HepG2 (cell line): ENCODE data around the gene DHX57. TPM values are rescaled to one million over a fixed set of nuclear protein-coding genes. Genes with fewer than 3 reads are reported as not detected.

Experiments
- ARNTL ChIP-seq: sonication (generic); formaldehyde crosslinking; IDR thresholded peaks from 2 replicates; pipeline ENCODE4 v1.4.0; 2020; ENCODE audit warnings: mild to moderate bottlenecking, missing genetic modification reagents
- HOXA9 ChIP-seq: sonication (generic); formaldehyde crosslinking; IDR thresholded peaks from 2 replicates; pipeline ENCODE4 v1.8.1; 2022; ENCODE audit warnings: missing genetic modification reagents, mild to moderate bottlenecking, moderate library complexity, borderline replicate concordance
- MXD4 ChIP-seq: IDR thresholded peaks from 2 replicates; pipeline ENCODE4 v1.6.1; 2016; ENCODE audit warnings: mild to moderate bottlenecking, missing biosample characterization, missing genetic modification reagents
- NFYB ChIP-seq: sonication (generic); formaldehyde crosslinking; IDR thresholded peaks from 2 replicates; pipeline ENCODE4 v1.4.0; 2020; ENCODE audit warnings: missing genetic modification reagents
- REPIN1 ChIP-seq: sonication (generic); formaldehyde crosslinking; IDR thresholded peaks from 2 replicates; pipeline ENCODE4 v1.8.0; 2022; ENCODE audit warnings: missing genetic modification reagents, low read depth, mild to moderate bottlenecking, borderline replicate concordance
- RFX3 ChIP-seq: IDR thresholded peaks from 2 replicates; pipeline ENCODE4 v1.6.1; 2016; ENCODE audit warnings: missing biosample characterization, missing genetic modification reagents
- RFXAP ChIP-seq: sonication (generic); formaldehyde crosslinking; IDR thresholded peaks from 2 replicates; pipeline ENCODE4 v1.4.0; 2020; ENCODE audit warnings: missing genetic modification reagents, borderline replicate concordance
- SIN3B ChIP-seq: fragments of 150-350 bp; IDR thresholded peaks from 2 replicates; pipeline ENCODE4 v1.6.1; 2014; ENCODE audit warnings: low read length
- SIX4 ChIP-seq: sonication (generic); formaldehyde crosslinking; IDR thresholded peaks from 2 replicates; pipeline ENCODE4 v1.4.0; 2020; ENCODE audit warnings: missing genetic modification reagents
- TEAD3 ChIP-seq: optimal IDR thresholded peaks from 2 replicates; pipeline ENCODE3; 2016; ENCODE audit warnings: borderline replicate concordance
- TOPORS ChIP-seq: sonication (generic); formaldehyde crosslinking; IDR thresholded peaks from 2 replicates; pipeline ENCODE4 v1.8.0; 2023; ENCODE audit warnings: mild to moderate bottlenecking, missing genetic modification reagents
- U2AF1 ChIP-seq: fragments of 200-400 bp; formaldehyde crosslinking; optimal IDR thresholded peaks from 2 replicates; pipeline ENCODE3; 2017; ENCODE audit warnings: mild to moderate bottlenecking, low read depth, low read length
- ZBTB3 ChIP-seq: sonication (generic); formaldehyde crosslinking; IDR thresholded peaks from 2 replicates; pipeline ENCODE4 v1.4.0; 2020; ENCODE audit warnings: low read depth, mild to moderate bottlenecking, moderate library complexity, missing genetic modification reagents, borderline replicate concordance
- ZMYM2 ChIP-seq: sonication (generic); formaldehyde crosslinking; IDR thresholded peaks from 2 replicates; pipeline ENCODE4 v1.8.0; 2022; ENCODE audit warnings: mild to moderate bottlenecking, missing genetic modification reagents
- ZNF138 ChIP-seq: sonication (generic); formaldehyde crosslinking; IDR thresholded peaks from 2 replicates; pipeline ENCODE4 v1.5.0; 2020; ENCODE audit warnings: mild to moderate bottlenecking, low read depth, missing genetic modification reagents
- ZNF17 ChIP-seq: sonication (generic); formaldehyde crosslinking; IDR thresholded peaks from 2 replicates; pipeline ENCODE4 v1.5.0; 2020; ENCODE audit warnings: mild to moderate bottlenecking, missing genetic modification reagents
- ZNF331 ChIP-seq: sonication (generic); formaldehyde crosslinking; IDR thresholded peaks from 2 replicates; pipeline ENCODE4 v1.4.0; 2020; ENCODE audit warnings: missing genetic modification reagents
- ZNF652 ChIP-seq: IDR thresholded peaks from 2 replicates; pipeline ENCODE4 v1.6.1; 2016; ENCODE audit warnings: low read depth, borderline replicate concordance
- ZNF816 ChIP-seq: sonication (generic); formaldehyde crosslinking; IDR thresholded peaks from 2 replicates; pipeline ENCODE4 v1.8.0; 2022; ENCODE audit warnings: missing genetic modification reagents, mild to moderate bottlenecking, borderline replicate concordance
- polyA plus RNA-seq, 8 experiments: library from polyadenylated mRNA; depleted of rRNA in 3 of 8; stranded (reverse) in 7 of 8; unstranded in 1 of 8; fragments of >200 nt; fragmentation: Illumina TruSeq in 4 of 8; extraction: Trizol in 4 of 8; gene quantifications; 2 replicates each; pipeline versions ENCODE4 v1.2.1 to v1.2.3, GENCODE V29; 2011 to 2016; ENCODE audit warnings: low read depth in 4 of 8, missing spikeins in 1 of 8, mixed read lengths in 1 of 8; ENCODE audit not compliant: insufficient read depth in 1 of 8
- total RNA-seq, 5 experiments: library from RNA; depleted of rRNA; stranded (reverse); fragments of >200 nt; fragmentation: Illumina TruSeq; extraction: Trizol; gene quantifications; 2 replicates each; pipeline ENCODE4 v1.2.3, GENCODE V29; 2016; ENCODE audit warnings: low read depth in 1 of 5
- TF ChIP-seq, protein P1 (sequence below): sonication (generic); formaldehyde crosslinking; IDR thresholded peaks from 2 replicates; pipeline ENCODE4 v1.4.0; 2020; ENCODE audit warnings: missing genetic modification reagents
- TF ChIP-seq, protein P2 (sequence below): sonication (generic); formaldehyde crosslinking; IDR thresholded peaks from 2 replicates; pipeline ENCODE4 v1.4.0; 2020; ENCODE audit warnings: missing genetic modification reagents
- TF ChIP-seq, protein P3 (sequence below): sonication (generic); formaldehyde crosslinking; IDR thresholded peaks from 2 replicates; pipeline ENCODE4 v1.4.0; 2020; ENCODE audit warnings: mild to moderate bottlenecking, missing genetic modification reagents
- TF ChIP-seq, protein P4 (sequence below): sonication (generic); formaldehyde crosslinking; IDR thresholded peaks from 2 replicates; pipeline ENCODE4 v1.5.1; 2020; ENCODE audit warnings: missing genetic modification reagents, mild to moderate bottlenecking, borderline replicate concordance
- TF ChIP-seq, protein P5 (sequence below): fragments of 450-650 bp; IDR thresholded peaks from 2 replicates; pipeline ENCODE4 v1.6.1; 2017
- TF ChIP-seq, protein P6 (sequence below): IDR thresholded peaks from 2 replicates; pipeline ENCODE4 v1.6.1; 2016; ENCODE audit warnings: low read depth

The DHX57 gene
- total and polyA plus RNA-seq, 2 of the 13 experiments (the other 11 are each of a cell fraction or from before 2014, with no cell fraction given) = 9.2 to 24.2 TPM

DNA sequence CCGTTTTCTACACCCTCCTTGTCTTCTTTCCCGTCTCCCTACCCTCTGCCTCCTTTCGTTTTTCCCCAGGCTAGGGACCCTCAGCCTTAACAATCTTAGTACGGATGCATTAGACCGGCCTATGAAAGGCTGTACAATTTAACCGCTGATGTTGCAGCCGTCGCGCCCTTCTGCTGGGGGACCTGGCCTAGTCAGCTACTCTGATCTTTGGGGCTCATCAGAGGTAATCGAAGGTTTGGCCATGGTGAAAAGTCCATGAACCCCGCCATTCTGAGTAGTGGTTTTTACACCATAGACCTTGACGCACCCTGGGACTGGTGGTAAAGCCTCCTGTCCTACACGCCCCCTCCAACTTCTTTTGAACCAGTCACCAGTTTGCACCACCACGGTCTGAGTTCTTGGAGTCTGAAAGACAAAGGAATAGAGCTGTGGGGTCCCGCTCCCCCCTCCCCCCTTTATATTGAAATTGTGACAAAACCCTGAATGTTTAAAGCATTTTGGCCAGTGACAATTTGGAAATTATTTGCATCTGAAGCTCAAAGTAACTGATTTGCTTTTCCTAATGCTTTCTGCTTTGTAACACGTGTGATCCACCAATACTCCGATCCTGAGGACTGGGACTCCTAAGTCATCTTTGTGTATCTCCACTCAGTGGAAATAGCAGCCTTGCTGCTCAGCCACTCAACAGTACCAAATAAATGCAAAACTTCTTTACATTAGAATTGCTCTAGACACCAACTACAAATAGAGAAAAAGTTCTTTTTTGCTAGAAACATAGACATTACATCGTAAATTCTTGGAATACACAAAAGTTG lies 123.9 kb downstream of the DHX57 start (continued):
- TF ChIP-seq, protein P1, sequence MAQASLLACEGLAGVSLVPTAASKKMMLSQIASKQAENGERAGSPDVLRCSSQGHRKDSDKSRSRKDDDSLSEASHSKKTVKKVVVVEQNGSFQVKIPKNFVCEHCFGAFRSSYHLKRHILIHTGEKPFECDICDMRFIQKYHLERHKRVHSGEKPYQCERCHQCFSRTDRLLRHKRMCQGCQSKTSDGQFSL (CRISPR knock-in tag) = no peak
- TF ChIP-seq SIX4 (CRISPR knock-in tag) = no peak
- peak; percentile 62; the same call in 1 of the 2 replicates for TF ChIP-seq ZNF816 (CRISPR knock-in tag)
- TF ChIP-seq HOXA9 (CRISPR knock-in tag) = no peak
- TF ChIP-seq ZNF652 (CRISPR knock-in tag) = no peak
- no peak for TF ChIP-seq ZMYM2 (CRISPR knock-in tag)
- TF ChIP-seq ZBTB3 = no peak
- TF ChIP-seq RFXAP (CRISPR knock-in tag) = no peak; the same call in 1 of the 2 replicates
- TF ChIP-seq SIN3B = no peak
- TF ChIP-seq ZNF138 (CRISPR knock-in tag) = no peak
- no peak for TF ChIP-seq ZNF331 (CRISPR knock-in tag)
- TF ChIP-seq, protein P2, sequence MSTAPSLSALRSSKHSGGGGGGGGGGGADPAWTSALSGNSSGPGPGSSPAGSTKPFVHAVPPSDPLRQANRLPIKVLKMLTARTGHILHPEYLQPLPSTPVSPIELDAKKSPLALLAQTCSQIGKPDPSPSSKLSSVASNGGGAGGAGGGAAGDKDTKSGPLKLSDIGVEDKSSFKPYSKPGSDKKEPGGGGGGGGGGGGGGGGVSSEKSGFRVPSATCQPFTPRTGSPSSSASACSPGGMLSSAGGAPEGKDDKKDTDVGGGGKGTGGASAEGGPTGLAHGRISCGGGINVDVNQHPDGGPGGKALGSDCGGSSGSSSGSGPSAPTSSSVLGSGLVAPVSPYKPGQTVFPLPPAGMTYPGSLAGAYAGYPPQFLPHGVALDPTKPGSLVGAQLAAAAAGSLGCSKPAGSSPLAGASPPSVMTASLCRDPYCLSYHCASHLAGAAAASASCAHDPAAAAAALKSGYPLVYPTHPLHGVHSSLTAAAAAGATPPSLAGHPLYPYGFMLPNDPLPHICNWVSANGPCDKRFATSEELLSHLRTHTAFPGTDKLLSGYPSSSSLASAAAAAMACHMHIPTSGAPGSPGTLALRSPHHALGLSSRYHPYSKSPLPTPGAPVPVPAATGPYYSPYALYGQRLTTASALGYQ (CRISPR knock-in tag) = no peak
- TF ChIP-seq, protein P3, sequence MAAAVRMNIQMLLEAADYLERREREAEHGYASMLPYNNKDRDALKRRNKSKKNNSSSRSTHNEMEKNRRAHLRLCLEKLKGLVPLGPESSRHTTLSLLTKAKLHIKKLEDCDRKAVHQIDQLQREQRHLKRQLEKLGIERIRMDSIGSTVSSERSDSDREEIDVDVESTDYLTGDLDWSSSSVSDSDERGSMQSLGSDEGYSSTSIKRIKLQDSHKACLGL (CRISPR knock-in tag) = no peak
- TF ChIP-seq NFYB (CRISPR knock-in tag) = no peak
- TF ChIP-seq TOPORS (CRISPR knock-in tag) = no peak
- TF ChIP-seq TEAD3 (CRISPR knock-in tag) = no peak
- TF ChIP-seq, protein P4, sequence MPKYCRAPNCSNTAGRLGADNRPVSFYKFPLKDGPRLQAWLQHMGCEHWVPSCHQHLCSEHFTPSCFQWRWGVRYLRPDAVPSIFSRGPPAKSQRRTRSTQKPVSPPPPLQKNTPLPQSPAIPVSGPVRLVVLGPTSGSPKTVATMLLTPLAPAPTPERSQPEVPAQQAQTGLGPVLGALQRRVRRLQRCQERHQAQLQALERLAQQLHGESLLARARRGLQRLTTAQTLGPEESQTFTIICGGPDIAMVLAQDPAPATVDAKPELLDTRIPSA (CRISPR knock-in tag) = no peak
- TF ChIP-seq RFX3 (CRISPR knock-in tag) = no peak
- TF ChIP-seq, protein P5, sequence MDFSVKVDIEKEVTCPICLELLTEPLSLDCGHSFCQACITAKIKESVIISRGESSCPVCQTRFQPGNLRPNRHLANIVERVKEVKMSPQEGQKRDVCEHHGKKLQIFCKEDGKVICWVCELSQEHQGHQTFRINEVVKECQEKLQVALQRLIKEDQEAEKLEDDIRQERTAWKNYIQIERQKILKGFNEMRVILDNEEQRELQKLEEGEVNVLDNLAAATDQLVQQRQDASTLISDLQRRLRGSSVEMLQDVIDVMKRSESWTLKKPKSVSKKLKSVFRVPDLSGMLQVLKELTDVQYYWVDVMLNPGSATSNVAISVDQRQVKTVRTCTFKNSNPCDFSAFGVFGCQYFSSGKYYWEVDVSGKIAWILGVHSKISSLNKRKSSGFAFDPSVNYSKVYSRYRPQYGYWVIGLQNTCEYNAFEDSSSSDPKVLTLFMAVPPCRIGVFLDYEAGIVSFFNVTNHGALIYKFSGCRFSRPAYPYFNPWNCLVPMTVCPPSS = no peak
- TF ChIP-seq, protein P6, sequence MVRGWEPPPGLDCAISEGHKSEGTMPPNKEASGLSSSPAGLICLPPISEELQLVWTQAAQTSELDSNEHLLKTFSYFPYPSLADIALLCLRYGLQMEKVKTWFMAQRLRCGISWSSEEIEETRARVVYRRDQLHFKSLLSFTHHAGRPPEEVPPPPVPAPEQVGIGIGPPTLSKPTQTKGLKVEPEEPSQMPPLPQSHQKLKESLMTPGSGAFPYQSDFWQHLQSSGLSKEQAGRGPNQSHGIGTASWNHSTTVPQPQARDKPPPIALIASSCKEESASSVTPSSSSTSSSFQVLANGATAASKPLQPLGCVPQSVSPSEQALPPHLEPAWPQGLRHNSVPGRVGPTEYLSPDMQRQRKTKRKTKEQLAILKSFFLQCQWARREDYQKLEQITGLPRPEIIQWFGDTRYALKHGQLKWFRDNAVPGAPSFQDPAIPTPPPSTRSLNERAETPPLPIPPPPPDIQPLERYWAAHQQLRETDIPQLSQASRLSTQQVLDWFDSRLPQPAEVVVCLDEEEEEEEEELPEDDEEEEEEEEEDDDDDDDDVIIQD = no peak
- TF ChIP-seq MXD4 (CRISPR knock-in tag) = no peak
- no peak; the same call in 1 of the 2 replicates for TF ChIP-seq ARNTL (CRISPR knock-in tag)
- TF ChIP-seq U2AF1 = no peak
- TF ChIP-seq REPIN1 = no peak
- no peak for TF ChIP-seq ZNF17 (CRISPR knock-in tag)
